ENCODE measurements around the gene SELENON.

GRCh38 chr1:25795946-25796810, 3.8 kb upstream of the SELENON start:
- TF ChIP-seq CTCF (conservative IDR thresholded peaks at IDR 0.05; ENCODE audit: low read length) (no peak), EZH2phosphoT487 (IDR thresholded peaks at IDR 0.05; ENCODE audit: borderline replicate concordance, low read depth, low read length) (no peak)
